GM21737 (cell line): ENCODE results near the gene CNTD1.
"Not testable (repeated sequence)": the region's sequence is repeated elsewhere in the genome, so short reads cannot be mapped to it uniquely, and the experiment has no call there.

Source experiments
- ATAC-seq: cut with Tn5 transposase; IDR thresholded peaks from one replicate; pipeline ENCODE4 v1.9.1; 2021; ENCODE audit warnings: mild to moderate bottlenecking, moderate library complexity; ENCODE audit not compliant: unreplicated experiment

The CNTD1 gene

GRCh38 chr17:42844761-42845555 is 46.3 kb downstream of the CNTD1 start:
- ATAC-seq, result no peak

GRCh38 chr17:42845556-42845917 is 46.9 kb downstream of the CNTD1 start:
- no peak for ATAC-seq

GRCh38 chr17:42845918-42846593 is 47.4 kb downstream of the CNTD1 start:
- ATAC-seq, result no peak

GRCh38 chr17:42846594-42847280 is 48.1 kb downstream of the CNTD1 start:
- no peak for ATAC-seq

GRCh38 chr17:42848093-42848492 is 49.4 kb downstream of the CNTD1 start:
- no peak for ATAC-seq

- no peak for ATAC-seq
These were observed 50.4 kb downstream of the CNTD1 start for GRCh38 chr17:42849031-42849430.

DNA sequence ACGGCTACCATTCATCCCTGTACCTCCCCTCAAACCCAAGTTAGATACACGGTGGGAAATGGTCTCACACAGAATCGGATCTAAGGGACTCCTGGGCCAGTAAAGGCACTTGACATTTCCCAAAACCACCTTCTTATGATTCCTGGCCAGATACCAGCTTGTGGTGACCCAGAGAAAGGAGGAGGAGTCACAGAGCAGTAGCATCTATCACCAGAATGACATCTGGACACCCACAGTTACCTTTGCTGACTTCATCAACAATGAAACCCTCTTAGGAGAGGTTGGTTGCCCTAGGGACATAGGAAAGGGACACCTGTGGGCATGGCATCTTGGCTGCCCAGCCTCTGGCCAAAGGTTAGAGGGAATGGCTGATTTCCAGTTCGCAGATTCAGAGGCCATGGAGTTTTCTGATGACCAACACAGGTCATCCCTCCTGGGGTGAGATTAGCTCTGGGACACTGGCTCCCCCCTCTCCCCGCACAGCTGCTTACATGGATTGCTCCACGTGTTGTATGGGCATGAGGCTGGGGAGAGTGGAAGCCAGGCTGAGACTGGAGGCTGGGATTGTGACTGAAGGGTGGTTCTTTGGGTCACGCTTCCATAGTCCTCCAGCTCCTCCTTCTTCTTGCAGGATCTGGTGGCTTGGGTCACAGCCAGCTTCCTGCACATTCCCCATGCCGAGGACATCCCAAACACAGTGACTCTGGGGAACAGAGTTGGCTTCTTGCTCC is 51.0 kb downstream of the CNTD1 start:
- ATAC-seq, result no peak

DNA sequence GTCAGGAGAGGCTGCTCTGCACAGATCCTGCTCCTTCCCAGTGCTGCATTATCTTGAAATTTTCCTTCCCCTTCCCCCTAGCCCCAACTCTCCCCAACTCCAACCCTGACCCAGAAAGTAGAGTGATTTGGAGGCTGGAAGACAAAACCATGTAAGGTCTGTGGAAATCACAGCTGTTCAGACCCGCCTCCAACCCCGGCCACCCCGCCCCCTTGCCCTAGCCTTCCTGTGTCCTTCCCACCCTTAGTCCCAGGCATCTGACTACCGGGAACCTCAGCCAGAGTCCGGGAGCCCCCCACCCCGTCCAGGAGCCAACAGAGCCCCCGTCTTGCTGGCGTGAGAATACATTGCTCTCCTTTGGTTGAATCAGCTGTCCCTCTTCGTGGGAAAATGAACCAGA is 52.3 kb downstream of the CNTD1 start, which contains the start of gene AOC3:
Gene AOC3, plus strand, starts transcription at position 246 of the 400 bp plus-strand sequence. Its CDS starts 145 bp downstream, at position 391.
- ATAC-seq, result no peak

DNA sequence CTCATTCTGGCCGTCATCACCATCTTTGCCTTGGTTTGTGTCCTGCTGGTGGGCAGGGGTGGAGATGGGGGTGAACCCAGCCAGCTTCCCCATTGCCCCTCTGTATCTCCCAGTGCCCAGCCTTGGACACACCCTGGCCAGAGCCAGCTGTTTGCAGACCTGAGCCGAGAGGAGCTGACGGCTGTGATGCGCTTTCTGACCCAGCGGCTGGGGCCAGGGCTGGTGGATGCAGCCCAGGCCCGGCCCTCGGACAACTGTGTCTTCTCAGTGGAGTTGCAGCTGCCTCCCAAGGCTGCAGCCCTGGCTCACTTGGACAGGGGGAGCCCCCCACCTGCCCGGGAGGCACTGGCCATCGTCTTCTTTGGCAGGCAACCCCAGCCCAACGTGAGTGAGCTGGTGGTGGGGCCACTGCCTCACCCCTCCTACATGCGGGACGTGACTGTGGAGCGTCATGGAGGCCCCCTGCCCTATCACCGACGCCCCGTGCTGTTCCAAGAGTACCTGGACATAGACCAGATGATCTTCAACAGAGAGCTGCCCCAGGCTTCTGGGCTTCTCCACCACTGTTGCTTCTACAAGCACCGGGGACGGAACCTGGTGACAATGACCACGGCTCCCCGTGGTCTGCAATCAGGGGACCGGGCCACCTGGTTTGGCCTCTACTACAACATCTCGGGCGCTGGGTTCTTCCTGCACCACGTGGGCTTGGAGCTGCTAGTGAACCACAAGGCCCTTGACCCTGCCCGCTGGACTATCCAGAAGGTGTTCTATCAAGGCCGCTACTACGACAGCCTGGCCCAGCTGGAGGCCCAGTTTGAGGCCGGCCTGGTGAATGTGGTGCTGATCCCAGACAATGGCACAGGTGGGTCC is 52.9 kb downstream of the CNTD1 start:
- ATAC-seq, result not testable (repeated sequence)

- no peak for ATAC-seq
These were observed 53.7 kb downstream of the CNTD1 start for GRCh38 chr17:42852351-42852750.

DNA sequence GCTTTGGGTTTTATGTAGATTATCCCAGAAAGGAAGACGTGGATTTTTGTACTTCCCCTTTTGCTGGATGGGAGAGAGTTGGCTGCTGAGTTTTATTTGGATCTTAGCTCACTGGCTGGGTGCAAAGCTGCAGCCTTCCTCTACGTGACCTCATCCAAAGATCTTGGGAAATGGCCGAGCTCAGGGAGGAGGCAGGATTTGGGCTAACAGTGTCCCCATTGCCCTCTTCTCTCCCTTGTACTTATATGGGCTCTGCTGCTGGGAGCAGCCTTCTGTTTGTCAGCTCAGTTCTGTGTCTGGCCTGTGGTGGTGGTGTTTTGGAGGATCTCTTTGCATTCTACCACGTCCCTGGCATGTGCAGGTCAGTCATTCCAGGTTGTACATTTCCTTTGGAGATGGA is 54.3 kb downstream of the CNTD1 start:
- ATAC-seq, result no peak

GRCh38 chr17:42853597-42853967 is 54.9 kb downstream of the CNTD1 start:
- ATAC-seq, result no peak

GRCh38 chr17:42853968-42854790 is 55.5 kb downstream of the CNTD1 start:
- ATAC-seq, result no peak

GRCh38 chr17:42855048-42855596 is 56.5 kb downstream of the CNTD1 start:
- no peak for ATAC-seq

DNA sequence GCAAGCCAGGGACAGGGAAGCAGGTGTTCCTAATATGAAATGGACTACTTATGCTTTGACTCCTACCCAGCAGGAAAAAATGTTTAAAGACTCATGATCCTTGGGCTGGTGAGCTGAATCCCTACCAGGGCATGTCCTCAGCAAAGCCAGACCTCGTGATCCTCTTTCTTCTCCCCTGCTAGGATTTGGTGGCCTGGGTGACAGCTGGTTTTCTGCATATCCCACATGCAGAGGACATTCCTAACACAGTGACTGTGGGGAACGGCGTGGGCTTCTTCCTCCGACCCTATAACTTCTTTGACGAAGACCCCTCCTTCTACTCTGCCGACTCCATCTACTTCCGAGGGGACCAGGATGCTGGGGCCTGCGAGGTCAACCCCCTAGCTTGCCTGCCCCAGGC is 57.4 kb downstream of the CNTD1 start:
- not testable (repeated sequence) for ATAC-seq

- ATAC-seq, result not testable (repeated sequence)
These were observed 57.9 kb downstream of the CNTD1 start for GRCh38 chr17:42856516-42856915.

DNA sequence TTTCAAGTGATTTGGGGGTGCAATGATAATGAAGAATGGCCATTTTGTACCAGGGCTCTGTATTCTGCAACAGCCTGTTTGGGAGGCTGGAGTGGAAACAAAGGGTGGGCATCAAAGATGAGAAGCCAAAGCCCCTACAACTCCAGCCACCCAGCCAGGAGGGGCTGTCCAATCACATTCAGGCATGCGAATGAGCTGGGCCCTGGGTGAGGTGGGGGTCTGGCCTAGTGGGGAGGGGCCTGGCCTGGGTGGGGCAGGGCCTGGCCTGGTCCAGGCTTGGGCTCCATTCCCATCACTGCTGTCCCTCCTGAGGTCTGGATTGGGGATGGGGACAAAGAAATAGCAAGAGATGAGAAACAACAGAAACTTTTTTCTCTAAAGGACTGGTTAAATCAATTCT is 58.7 kb downstream of the CNTD1 start:
- no peak for ATAC-seq
